GM21528 (cell line): ENCODE measurements around the gene COL16A1.

Experiments used
- ATAC-seq: cut with Tn5 transposase; IDR thresholded peaks from one replicate; pipeline ENCODE4 v1.9.1; 2021; ENCODE audit warnings: mild to moderate bottlenecking, moderate library complexity; ENCODE audit not compliant: unreplicated experiment, low FRiP score

The COL16A1 gene

DNA sequence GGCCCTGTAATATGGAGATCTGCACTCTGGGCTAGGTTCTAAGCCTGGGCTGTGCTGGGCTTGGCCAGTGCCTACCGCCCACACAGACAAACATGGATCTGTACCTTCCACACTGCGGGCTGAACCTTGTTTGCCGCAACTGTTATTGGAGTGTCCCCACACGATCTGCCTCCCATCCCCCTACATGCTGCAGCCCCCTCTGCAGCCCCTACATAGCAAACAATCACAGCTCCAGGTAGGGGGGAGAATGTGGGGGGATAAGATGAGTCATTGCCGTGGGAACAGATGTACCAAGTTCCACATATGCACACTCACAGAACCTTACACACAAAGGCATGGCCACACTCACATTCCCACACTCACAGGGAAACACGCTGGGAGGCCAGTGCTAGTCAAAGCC lies 88.4 kb downstream of the COL16A1 start:
- no peak for ATAC-seq

DNA sequence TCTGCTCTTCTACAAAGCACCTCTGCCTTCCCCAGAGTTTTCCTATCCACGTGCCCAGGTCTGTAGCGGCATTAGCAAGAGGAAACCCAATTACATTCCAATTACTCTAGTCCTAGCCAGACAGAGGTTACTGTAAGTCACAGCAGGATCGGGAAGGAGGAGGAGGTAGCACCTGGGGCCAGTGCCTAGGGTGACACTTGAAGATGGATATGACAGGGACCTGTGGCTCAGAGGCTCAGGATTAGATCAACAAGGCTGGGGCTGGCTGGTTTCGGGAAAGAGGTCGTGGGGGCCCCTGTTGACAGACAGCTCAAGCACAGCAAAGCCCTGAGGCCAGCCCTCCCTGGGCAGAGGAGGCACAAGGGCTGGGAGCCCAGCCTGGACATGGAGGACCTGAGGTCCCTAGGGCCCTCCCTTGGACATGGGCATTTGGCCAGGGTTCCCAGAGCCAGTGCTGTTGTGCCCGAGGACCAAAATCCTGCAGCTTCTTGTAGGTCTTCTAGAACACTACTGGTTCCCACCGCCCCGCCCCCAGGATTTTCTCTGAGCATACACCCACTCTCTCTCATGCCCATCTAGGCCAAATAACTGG lies 89.3 kb downstream of the COL16A1 start:
- ATAC-seq, result no peak

GRCh38 chr1:31609514-31610118 lies 94.2 kb downstream of the COL16A1 start:
- no peak for ATAC-seq

DNA sequence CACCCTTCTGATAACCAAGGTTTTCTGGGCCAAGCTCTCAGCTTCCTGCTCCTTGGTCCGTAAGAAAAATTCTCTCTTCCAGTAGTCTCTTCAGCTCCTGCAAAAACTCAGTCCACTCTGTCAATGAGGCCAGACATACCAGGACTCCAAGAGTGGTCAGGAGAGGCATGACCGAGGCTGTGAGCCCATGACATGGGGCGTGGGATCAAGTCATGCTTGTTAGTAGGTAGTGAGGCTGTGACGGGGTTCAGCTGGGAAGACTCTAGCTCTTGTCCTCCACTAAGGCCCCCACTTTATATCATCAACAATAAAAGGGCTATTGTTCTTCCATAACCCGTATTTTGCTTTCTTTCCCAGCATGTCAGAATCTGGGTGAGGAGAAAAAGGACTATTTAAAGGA lies 96.5 kb downstream of the COL16A1 start:
- ATAC-seq, result no peak

DNA sequence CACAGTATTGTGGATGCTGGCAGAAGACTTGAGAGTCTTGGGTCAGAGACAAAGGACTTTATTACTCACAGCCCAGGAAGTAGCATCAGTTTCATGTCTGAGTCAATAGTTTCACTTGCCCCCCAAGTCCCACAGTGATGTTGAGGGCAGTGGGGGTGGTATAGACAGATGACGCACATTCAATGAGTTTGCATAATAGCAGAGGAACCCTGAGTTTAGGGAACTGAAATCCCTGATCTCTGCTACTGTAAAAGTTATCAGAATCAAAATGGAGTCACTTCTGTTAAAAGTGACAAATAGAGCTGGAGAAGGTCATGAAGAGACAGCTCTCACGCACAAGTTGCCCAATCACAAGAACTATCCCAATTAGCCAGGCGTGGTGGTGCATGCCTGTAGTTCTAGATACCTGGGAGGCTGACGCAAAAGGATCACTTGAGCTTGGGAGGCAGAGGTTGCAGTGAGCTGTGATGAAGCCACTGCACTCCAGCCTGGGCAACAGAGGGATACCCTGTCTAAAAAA lies 97.8 kb downstream of the COL16A1 start:
- peak; percentile 91 for ATAC-seq
